HG02642 (cell line): ENCODE measurements around the gene CCIN.
A peak's percentile ranks its signal among the peaks of the same experiment; 100 is the strongest.
"Not testable (repeated sequence)": the region's sequence is repeated elsewhere in the genome, so short reads cannot be mapped to it uniquely, and the experiment has no call there.

Experiments
- ATAC-seq: cut with Tn5 transposase; IDR thresholded peaks from one replicate; pipeline ENCODE4 v1.9.1; 2021; ENCODE audit warnings: mild to moderate bottlenecking; ENCODE audit not compliant: unreplicated experiment, poor library complexity

Gene CCIN

DNA sequence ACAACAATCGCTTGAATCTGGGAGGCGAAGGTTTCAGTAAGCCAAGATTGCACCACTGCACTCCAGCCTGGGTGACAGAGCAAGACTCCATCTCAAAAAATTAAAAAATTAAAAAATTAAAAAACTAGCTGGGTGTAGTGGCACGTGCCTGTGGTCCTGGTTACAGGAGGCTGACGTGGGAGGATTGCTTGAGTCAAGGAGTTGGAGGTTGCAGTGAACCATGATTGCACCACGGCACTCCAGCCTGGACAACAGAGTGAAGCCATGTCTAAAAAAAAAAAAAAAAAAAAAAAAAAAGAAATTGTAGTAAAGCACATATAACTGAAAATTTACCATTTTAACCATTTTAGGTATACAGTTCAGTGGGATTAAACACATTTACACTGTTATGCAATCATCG is 13.1 kb upstream of the CCIN start:
- no peak for ATAC-seq

DNA sequence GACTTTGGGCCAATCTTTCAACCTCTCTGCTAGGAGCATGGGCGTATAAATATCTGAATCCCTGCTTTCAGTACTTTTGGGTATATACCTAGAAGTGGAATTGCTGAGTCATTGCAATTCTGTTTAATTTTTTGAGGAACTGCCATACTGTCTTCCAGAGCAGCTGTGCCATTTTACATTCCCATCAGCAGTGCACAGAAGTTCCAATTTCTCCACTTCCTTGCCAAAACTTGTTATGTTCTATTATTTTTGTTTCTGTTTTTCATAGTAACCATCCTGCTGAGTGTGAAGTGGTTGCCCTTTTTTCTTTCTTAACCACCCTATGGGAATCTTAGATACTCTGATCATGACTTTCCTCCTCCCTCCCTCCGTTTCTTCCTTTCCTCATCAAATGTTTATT is 11.1 kb upstream of the CCIN start:
- no peak for ATAC-seq

DNA sequence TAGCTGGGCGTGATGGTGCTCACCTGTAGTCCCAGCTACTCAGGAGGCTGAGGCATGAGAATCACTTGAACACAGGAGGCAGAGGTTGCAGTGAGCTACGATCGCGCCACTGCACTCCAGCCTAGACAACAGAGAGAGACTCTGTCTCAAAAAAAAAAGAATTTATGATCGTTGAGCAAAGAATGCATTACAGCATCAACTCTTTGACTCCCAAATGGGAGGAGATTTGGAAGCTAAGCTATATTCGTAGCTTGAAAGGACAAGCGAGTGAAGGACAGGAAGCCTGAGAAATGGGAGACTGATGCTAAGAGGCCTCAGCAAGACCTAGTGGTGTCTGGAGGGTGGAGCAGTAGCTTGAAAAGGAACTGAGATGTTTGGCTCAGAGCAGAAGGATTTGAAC is 10.3 kb upstream of the CCIN start:
- ATAC-seq, result no peak

DNA sequence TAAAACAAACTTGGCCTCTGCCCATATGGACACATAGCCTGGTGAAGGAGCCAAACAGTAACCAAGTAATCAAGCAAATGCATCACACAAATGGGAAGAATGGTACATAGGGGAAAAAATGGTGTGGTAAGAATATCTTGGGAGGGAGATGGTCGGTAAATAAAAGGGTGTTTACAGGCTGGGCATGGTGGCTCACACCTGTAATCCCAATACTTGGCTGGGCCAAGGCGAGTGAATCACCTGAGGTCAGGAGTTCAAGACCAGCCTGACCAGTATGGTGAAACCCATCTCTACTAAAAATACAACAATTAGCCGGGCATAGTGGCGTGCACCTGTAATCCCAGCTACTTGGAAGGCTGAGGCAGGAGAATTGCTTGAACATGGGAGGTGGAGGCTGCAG is 9.7 kb upstream of the CCIN start:
- not testable (repeated sequence) for ATAC-seq

DNA sequence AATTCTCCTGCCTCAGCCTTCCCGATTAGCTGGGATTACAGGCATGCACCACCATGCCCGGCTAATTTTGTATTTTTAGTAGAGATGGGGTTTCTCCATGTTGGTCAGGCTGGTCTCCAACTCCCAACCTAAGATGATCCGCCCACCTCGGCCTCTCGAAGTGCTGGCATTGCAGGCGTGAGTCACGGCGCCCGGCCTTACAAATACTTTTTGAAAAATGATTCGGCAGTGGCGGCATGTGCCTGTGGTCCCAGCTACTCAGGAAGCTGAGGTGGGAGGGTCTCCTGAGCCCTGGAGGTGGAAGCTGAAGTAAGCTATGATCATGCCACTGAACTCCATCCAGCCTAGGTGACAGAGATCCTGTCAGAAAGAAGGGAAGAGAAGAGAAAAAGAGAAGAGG is 9.1 kb upstream of the CCIN start:
- not testable (repeated sequence) for ATAC-seq

DNA sequence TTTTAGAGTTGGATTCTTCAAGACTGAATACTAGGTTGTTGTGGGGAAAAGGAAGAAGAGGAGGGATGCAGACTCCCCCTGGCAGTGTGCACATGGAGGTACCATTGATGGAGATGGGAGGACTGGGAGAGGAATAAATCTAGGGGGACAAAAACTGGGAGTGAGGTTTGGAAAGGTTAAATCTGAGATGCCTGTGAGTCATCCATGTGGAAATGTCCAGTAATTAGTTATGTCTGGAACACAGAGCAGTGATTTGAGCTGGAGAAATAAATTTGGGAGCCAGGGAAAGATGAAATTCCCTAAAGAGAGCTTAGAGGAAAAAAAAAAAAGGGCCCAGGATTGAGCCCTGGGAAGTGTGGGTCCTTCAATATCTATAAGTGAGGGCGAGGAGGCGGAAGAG is 8.0 kb upstream of the CCIN start:
- no peak for ATAC-seq

DNA sequence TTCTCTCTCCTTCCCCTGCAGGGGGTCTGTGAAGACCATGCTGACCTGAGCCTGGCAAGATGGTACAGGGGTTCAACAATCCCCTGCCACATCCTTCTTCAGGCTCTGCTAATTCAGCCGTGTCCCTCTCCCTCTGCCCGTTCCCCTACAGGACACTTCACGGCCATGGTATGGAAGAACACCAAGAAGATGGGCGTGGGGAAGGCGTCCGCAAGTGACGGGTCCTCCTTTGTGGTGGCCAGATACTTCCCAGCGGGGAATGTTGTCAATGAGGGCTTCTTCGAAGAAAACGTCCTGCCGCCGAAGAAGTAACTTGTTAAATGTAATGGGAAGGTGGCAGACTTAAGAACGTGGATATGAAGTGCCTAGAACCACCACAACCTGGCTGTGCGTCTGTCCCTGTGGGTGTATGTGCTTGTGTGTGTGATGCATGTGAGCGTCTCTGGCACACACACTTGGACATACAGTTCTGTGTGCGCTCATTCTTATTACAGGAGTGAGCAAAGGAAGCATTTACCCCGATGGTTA is 6.9 kb upstream of the CCIN start:
- ATAC-seq, result no peak

DNA sequence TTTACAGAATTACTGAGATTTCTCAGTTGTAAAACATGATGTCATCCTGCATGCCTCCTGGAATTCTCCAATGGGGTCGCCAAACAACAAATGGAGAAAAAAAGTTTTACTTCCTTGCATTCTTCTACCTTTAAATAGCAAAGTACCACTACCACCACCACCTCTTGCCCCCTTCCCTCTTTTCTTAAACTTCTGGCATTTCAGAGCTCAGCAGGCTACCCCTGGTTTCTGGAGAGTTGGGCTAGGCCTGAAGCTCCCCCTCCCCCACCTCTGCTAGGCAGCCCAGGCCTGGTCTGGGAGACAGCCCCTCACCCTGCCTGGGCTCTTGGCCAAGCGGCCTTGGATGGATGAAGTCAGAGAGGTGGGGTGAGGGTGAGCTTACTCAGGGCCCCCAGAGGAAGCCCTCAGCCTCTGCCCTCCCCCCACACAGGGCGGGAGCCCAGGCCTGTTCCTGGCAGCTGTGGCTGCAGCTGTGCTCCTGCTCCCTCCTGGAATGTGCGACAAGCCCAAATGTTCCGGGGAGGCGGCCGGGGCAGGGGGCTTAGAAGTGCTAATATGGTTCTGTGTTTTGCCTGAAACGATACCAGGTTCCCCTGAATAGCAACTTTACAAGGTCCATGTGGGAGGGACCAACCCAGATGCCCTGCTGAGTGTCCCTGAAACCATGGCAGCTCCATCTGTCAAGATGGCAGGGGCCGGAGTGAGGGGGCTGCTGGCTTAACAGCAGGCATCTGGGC is 6.0 kb upstream of the CCIN start:
- ATAC-seq, result no peak

DNA sequence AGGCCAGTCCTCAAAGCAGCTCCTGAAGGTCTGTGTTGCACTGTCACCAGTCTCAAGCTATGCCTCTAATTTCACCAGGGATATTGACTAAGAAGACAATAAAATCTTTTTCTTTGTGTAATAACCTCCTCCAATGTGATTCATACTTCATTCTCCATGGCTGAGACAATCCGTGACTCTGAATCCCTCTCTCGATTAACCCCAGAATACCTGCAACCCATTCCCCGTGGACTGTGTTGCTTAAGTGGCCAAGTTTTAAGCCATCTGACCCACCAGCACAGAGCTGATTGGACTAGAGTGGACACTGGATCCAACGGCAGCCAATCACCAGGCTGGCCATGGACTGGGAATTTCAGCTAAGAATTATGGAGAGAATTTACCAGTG is 5.4 kb upstream of the CCIN start:
- no peak for ATAC-seq

DNA sequence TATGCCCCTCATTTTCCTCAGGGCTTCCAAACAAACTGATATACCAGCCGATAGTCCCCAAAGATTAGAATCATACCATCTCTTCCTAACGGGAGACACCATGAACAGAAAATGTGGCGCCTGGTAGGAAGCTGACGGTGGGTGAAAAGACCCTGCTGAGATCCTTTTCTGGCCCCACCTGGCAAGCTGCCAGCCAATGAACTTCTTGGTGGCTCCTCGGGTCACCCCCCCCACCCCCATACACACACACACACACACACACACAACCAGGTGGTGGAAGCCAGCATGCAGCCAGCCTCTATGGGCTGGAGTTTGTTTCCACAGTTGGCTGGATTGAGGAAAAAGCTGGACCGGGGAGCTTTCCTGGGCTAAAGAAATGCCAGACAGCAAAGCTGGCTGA is 4.8 kb upstream of the CCIN start:
- ATAC-seq, result no peak

DNA sequence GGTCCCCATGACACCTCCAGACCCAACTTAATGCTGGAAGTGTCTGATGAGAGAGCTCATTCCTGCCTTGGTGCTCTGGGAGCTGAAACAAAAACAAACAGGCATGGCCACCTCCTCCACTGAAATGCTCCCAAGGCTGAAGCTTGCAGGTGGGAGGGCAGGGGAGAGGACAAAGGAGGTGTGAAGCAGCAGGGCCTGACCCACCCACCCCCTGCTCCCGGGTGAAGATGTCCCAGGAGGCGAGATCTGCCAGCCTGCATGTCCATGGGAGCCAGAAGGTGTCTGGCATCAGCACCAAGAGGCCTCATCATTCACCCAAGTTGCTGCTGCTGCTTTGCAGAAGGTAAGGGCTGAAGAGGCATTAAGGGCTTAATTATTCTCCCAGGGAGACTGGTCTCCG is 4.2 kb upstream of the CCIN start:
- ATAC-seq, result no peak

DNA sequence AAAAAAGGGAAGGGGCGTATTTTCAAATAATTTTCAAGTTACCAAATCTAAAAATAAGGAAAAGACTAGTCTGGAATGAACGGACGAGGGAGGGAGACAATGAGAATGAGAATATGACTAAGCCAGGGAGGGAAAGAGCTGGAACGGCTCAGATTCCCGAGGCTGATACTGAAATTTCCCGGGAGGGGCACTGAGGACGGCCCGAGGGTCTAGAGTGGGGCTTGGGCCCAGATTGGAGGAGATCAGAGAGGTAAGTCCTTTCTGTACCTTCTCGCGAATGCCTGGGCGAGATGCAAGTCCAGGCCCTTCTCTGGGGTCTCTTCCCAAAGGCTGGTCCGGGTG is 3.4 kb upstream of the CCIN start:
- ATAC-seq, result no peak

DNA sequence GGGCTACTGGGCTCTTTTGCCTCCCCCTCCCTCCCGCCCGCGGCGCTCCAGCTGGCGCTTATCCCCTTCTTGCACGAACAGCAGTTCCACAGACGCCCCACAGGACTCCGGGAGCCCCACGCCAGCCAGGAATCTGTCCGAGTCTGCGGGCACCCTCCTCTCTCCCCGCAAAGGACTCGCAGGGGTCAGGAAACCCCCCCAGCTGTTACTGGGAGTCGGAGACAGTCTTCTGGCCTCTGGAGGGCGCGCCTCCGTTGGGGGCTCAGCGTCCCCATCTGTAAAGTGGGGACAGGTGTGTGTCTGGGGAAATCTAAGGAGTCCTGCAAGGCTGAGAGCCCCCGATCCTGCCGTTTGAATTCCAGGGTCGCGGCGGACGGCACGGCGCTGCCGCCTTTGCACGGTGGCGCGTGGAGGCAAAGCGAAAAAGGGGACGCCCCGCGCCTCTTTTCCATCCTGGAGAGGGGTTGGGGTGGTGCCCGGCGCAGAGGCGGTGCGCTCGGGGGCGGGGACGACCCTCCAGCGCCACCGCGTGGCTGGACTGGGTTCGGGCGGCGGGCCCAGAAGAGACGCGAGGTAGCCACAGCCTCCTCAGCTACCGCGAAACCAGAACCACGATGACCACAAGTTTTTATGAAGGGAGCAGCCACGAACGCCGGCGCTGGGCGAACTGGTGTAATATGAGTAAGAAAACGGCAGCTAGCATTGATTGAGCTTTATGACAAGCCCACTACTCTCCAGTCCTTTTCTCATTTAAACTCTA is 2.8 kb upstream of the CCIN start:
- ATAC-seq, result peak; percentile 87

DNA sequence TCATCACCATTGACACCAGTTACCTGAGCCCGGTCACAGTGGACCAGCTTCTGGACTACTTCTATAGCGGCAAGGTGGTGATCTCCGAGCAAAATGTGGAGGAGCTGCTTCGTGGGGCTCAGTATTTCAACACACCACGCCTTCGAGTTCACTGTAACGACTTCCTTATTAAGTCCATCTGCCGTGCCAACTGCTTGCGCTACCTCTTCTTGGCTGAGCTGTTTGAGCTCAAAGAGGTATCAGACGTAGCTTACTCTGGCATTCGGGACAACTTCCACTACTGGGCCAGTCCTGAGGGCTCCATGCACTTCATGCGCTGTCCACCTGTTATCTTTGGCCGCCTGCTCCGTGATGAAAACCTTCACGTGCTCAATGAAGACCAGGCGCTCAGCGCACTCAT is 520 bp downstream of the CCIN start:
- ATAC-seq, result no peak

DNA sequence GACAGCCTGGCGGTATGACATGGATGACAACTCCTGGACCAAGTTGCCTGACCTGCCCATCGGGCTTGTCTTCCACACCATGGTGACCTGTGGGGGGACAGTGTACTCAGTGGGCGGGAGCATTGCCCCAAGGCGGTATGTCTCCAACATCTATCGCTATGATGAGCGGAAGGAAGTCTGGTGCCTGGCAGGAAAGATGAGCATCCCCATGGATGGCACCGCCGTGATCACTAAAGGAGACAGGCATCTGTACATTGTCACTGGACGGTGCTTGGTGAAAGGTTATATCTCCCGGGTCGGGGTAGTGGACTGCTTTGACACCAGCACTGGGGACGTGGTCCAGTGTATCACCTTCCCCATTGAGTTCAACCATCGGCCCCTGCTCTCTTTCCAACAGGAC is 1.3 kb downstream of the CCIN start:
- no peak for ATAC-seq

DNA sequence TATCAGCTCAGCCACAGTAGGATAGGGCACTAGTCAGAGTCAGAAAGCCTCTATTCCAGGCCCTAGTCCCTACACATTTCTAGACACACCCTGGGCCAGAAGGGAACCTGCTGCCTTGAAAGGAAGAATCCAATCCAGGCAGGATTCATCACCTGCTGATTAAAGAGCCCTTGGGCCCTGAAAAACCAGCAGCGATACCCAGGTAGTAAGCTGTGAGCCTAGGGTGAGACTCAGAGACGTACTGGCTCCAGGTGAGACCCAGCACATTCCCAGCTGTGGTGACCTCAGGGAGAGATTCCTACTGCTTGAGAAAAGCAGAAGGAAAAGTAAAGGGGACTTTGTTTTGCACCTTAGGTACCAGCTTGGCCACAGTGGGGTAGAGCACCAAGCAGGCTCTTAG is 4.7 kb downstream of the CCIN start:
- no peak for ATAC-seq

DNA sequence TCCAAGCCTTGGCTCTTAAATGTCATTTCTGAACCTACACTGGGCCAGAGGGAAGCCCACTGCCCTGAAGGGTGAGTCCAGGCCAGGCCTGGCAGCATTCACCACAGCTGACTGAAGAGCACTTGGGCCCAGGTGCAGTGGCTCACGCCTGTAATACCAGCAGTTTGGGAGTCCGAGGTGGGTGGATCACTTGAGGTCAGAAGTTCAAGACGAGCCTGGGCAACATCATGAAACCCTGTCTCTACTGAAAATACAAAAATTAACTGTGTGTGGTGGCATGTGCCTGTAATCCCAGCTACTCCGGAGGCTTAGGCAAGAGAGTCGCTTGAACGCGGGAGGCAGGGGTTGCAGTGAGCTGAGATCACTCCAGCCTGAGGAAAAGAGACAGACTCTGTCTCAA is 5.1 kb downstream of the CCIN start:
- no peak for ATAC-seq

DNA sequence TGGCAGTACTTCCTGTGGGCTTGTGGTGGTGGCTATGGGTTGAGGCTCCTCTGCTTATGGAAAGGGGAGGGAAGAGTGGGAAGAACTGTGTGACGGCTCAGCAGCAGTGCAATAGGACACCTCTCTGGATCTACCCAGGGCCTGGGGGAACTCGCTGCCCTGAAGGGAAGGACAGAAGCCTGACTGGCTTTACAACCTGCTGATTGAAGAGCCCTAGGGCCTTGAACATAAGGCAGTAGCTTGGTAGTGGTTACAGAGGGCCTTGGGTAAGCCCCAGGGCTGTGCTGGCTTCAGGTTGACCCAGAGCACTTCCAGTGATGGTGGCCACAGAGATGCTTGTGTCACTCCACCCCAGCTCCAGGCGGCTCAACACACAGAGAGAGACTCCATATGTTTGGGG is 5.5 kb downstream of the CCIN start:
- ATAC-seq, result no peak

DNA sequence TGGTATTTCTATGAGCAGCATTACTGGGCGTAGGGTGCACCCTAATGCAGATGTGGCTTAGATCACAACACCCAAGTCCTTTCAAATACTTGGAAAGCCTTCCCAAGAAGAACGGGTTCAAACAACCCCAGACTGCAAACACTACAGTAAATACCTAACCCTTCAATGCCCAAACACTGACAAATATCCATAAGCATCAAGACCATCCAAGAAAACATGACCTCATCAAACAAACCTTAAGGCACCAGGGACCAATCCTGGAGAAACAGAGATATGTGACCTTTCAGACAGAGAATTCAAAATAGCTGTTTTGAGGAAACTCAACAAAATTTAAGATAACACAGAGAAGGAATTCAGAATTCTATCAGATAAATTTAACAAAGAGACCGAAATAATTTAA is 6.0 kb downstream of the CCIN start:
- not testable (repeated sequence) for ATAC-seq

DNA sequence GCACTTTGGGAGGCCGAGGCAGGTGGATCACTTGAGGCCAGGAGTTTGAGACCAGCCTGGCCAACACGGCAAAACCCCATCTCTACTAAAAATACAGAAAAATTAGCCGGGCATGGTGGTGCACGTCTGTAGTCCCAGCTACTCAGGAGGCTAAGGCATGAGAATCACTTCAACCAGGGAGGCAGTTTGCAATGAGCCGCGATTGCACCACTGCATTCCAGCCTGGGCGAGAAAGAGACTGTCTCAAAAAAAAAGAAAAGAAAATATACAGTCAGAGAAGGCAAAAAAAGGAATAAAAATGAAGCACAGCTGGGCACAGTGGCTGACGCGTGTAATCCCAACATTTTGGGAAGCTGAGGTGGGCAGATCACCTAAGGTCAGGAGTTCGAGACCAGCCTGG is 7.3 kb downstream of the CCIN start:
- not testable (repeated sequence) for ATAC-seq

DNA sequence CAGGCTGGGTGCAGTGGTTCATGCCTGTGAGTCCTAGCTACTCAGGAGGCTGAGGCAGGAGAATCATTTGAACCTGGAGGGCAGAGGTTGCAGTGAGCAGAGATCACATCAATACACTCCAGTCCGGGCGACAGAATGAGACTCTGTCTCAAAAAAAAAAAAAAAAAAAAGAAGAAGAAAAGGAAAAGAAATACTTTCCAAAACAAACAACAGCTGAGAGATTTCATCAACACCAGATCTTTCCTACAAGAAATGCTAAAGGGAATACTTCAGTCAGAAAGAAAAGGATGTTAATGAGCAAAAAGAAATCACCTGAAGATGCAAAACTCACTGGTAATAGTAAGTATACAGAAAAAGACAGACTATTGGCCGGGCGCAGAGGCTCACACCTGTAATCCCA is 8.4 kb downstream of the CCIN start:
- no peak for ATAC-seq

DNA sequence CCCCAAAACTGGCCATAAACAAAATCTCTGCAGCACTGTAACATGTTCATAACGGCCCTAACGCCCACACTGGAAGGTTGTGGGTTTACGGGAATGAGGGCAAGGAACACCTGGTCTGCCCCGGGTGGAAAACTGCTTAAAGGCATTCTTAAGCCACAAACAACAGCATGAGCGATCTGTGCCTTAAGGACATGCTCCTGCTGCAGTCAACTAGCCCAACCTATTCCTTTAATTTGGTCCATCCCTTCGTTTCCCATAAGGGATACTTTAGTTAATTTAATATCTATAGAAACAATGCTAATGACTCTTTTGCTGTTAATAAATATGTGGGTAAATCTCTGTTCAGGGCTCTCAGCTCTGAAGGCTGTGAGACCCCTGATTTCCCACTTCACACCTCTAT is 11.1 kb downstream of the CCIN start:
- not testable (repeated sequence) for ATAC-seq
